GM12864 (cell line): Measurements from ENCODE around the gene TMEM259.

Experiments
- DNase-seq: peaks from one replicate; pipeline ENCODE4 v3.0.0-alpha.2; 2011; ENCODE audit warnings: low read depth
- H3K4me3 ChIP-seq: 2 replicates; pipeline ENCODE4 v1.5.1; 2011; ENCODE audit warnings: mild to moderate bottlenecking, low read depth, low read length, control low read depth
- TF ChIP-seq, protein P1 (sequence below): IDR thresholded peaks from 2 replicates; pipeline ENCODE4 v1.5.1; 2011; ENCODE audit warnings: low read depth, mild to moderate bottlenecking, moderate library complexity, low read length, control low read depth, inconsistent platforms; ENCODE audit errors: missing control alignments

The TMEM259 gene

DNA sequence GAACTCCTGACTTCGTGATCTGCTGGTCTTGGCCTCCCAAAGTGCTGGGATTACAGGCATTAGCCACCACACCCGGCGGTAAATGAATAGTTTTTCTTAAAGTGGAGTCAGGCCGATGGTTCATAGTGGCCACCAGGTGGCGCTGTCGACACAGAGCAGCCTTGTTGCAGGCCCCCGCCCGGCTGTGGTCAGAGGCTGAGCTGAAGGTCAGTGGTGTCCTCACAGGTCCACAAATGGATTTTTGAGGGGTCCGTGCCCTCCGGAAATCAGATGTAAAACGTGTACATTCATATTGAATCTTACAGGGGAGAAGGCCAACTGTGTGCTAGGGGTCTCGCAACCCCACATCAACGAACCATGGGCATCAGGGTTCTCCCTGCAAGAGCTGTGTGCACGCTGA is 50.2 kb downstream of the TMEM259 start:
- DNase-seq, result no peak
- TF ChIP-seq, protein P1, sequence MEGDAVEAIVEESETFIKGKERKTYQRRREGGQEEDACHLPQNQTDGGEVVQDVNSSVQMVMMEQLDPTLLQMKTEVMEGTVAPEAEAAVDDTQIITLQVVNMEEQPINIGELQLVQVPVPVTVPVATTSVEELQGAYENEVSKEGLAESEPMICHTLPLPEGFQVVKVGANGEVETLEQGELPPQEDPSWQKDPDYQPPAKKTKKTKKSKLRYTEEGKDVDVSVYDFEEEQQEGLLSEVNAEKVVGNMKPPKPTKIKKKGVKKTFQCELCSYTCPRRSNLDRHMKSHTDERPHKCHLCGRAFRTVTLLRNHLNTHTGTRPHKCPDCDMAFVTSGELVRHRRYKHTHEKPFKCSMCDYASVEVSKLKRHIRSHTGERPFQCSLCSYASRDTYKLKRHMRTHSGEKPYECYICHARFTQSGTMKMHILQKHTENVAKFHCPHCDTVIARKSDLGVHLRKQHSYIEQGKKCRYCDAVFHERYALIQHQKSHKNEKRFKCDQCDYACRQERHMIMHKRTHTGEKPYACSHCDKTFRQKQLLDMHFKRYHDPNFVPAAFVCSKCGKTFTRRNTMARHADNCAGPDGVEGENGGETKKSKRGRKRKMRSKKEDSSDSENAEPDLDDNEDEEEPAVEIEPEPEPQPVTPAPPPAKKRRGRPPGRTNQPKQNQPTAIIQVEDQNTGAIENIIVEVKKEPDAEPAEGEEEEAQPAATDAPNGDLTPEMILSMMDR, result peak; percentile 69
- no peak overlapping the region for H3K4me3 ChIP-seq

DNA sequence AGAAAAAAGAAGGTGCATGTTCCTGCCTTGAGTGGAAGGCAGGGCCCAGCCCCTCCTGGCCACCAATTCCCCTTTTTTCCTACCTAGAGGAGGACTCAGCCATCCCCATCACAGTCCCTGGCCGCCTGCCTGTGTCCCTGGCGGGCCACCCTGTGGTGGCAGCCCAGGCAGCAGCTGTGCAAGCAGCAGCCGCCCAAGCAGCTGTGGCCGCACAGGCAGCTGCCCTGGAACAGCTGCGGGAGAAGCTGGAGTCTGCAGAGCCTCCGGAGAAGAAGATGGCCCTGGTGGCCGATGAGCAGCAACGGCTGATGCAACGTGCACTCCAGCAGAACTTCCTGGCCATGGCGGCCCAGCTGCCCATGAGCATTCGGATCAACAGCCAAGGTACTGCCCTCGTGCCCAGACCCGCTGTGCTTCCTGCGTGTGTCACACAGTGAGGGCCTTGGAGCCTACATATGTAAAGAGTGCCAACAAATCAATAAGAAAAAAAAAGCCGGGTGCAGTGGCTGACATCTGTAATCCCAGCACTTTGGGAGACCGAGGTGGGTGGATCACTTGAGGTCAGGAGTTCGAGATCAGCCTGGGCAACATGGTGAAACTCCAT is 54.3 kb downstream of the TMEM259 start:
- TF ChIP-seq, protein P1, result no peak
- no peak overlapping the region for H3K4me3 ChIP-seq
- no peak for DNase-seq

DNA sequence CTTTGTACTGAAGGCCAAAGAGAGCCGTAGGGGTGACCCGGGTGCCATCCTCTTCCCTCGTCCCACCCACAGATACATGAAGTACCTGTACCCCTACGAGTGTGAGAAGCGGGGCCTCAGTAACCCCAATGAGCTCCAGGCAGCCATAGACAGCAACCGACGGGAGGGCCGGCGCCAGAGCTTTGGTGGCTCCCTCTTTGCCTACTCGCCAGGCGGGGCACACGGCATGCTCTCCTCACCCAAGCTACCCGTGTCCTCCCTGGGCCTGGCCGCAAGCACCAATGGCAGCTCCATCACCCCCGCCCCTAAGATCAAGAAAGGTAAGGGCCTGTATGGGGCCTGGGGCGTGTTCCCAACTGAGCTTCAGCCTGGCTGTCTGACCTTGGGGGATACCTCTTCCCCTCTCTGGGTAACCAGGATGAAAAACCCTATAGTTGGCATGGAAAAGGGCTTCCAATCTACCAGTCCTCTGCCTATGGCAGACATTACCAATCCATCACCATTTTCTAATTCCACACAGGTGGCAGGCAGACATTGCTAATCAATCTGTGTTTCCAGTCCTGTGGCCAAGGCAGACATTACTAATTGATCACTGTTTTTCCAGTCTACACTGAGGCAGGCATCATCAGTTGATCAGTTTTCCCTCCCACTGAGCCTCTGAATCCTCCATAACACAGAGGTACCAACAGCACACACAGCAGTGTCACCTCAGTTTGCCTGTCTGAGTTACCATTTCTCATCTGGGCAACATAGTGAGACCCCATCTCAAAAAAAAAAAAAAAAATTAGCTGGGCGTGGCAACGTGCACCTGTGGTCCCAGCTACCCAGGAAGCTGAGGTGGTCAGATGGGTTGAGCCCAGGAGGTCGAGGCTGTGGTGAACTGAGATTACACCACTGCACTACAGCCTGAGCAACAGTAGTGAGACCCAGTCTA is 55.9 kb downstream of the TMEM259 start:
- no peak for DNase-seq
- TF ChIP-seq, protein P1, result no peak
- no peak overlapping the region for H3K4me3 ChIP-seq

DNA sequence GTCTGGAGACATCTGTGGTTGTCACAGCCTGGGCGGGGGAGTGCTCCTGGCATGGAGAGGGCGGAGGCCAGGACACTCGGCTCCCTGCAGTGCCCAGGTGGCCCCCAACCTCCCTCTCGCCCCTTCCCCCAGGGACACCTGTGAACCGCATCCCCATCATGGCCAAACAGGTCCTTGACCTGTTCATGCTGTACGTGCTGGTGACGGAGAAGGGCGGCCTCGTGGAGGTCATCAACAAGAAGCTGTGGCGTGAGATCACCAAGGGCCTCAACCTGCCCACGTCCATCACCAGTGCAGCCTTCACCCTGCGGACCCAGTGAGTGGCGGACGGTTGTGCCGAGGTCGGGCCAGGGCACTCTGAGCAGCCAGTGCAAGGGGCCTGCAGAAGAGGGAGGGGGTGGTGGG is 56.8 kb downstream of the TMEM259 start:
- H3K4me3 ChIP-seq, result no peak overlapping the region
- DNase-seq, result no peak
- TF ChIP-seq, protein P1, result no peak

DNA sequence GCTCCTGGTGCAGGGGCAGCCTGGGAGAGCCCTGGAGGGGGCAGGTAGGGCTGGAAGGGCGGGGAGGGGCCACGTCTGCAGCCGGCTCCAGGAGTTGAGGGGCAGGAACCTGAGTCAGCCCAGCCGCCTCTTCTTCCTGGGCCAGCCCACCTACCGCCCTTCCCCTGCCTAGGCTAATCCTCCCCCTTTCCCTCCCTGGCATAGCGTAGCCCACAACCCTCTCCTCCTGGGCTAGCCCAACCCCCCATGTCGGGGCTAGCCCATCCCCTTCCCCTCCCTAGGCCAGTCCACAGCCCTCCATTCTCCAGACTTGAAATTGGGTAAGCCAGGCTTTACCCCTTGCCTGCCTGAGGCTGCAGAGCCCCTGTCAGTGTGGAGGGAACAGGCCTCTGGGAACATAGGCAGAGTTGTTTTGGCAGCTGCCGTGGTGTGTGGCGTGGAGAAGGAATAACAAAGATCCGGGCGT is 57.4 kb downstream of the TMEM259 start:
- DNase-seq, result no peak
- no peak overlapping the region for H3K4me3 ChIP-seq
- TF ChIP-seq, protein P1, result no peak

DNA sequence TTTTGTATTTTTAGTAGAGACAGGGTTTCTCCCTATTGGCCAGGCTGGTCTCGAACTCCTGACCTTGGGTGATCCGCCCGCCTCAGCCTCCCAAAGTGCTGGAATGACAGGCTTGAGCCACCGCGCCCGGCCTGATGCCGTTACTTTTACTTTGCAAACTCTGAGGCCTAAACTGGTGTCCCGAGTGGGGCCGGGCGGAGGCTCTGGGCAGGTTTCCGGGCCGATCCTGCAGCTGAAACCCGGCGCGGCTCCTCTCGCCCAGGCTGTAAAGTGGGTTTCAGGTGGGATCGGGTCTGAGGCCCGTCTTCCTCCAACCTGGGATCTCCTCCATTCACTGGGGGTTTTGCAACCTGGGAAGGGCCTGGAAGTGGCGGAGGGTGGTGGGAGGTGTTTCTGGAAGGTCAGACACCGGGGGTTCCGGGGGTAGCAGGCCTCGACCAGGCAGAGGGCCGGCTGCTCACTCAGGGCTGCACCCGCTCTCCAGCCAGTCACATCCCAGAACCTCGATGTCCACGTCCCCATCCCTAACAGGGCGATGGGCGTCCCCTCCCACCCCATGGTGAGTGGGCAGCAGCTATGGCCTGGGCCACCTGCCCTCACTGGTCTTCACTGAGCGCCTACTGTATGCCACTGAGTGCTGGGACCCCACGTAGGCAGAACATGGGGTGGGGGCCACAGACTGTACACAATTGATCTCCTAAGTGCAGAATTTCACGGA is 58.1 kb downstream of the TMEM259 start:
- no peak overlapping the region for H3K4me3 ChIP-seq
- TF ChIP-seq, protein P1, result no peak
- no peak for DNase-seq
